Endothelial cell (in vitro differentiated cells): Measurements from ENCODE around the gene STK32C. TPM values are rescaled to one million over a fixed set of nuclear protein-coding genes. Genes with fewer than 3 reads are reported as not detected.

ENCODE experiments used
- DNase-seq: peaks from one replicate; pipeline ENCODE4 v3.0.0; 2021; ENCODE audit warnings: low spot score
- H3K27ac Mint-ChIP-seq: one replicate; pipeline ENCODE4 v1.8.0; 2021; ENCODE audit warnings: mixed read lengths, inconsistent platforms; ENCODE audit not compliant: unreplicated experiment
- H3K27me3 Mint-ChIP-seq: one replicate; pipeline ENCODE4 v1.8.0; 2021; ENCODE audit warnings: mild to moderate bottlenecking, moderate library complexity, mixed read lengths, inconsistent platforms; ENCODE audit not compliant: unreplicated experiment
- H3K36me3 Mint-ChIP-seq: one replicate; pipeline ENCODE4 v1.8.0; 2021; ENCODE audit warnings: mild to moderate bottlenecking, low read depth, mixed read lengths, inconsistent platforms; ENCODE audit not compliant: unreplicated experiment
- H3K4me1 Mint-ChIP-seq: one replicate; pipeline ENCODE4 v1.8.0; 2021; ENCODE audit warnings: mild to moderate bottlenecking, mixed read lengths, inconsistent platforms; ENCODE audit not compliant: unreplicated experiment
- H3K4me3 Mint-ChIP-seq: one replicate; pipeline ENCODE4 v1.8.0; 2021; ENCODE audit warnings: mild to moderate bottlenecking, mixed read lengths, inconsistent platforms; ENCODE audit not compliant: unreplicated experiment
- H3K9me3 Mint-ChIP-seq: one replicate; pipeline ENCODE4 v1.8.0; 2021; ENCODE audit warnings: mixed read lengths, inconsistent platforms; ENCODE audit not compliant: unreplicated experiment
- CTCF ChIP-seq: fragments of 200-600 bp; sonication (generic); IDR thresholded peaks from one replicate; pipeline ENCODE4 v1.5.0; 2021; ENCODE audit warnings: antibody characterized with exemption; ENCODE audit not compliant: unreplicated experiment
- total RNA-seq: library from RNA; stranded (reverse); fragmentation: NEBNext Ultra II Directional; extraction: Animal tissue kit (Norgen Biotek cat#: 25700); gene quantifications from one replicate; pipeline ENCODE4 v1.2.1, GENCODE V29; 2021; ENCODE audit not compliant: unreplicated experiment

The STK32C gene
- total RNA-seq, 1 donor from 2014 or later: 12.6 TPM

DNA sequence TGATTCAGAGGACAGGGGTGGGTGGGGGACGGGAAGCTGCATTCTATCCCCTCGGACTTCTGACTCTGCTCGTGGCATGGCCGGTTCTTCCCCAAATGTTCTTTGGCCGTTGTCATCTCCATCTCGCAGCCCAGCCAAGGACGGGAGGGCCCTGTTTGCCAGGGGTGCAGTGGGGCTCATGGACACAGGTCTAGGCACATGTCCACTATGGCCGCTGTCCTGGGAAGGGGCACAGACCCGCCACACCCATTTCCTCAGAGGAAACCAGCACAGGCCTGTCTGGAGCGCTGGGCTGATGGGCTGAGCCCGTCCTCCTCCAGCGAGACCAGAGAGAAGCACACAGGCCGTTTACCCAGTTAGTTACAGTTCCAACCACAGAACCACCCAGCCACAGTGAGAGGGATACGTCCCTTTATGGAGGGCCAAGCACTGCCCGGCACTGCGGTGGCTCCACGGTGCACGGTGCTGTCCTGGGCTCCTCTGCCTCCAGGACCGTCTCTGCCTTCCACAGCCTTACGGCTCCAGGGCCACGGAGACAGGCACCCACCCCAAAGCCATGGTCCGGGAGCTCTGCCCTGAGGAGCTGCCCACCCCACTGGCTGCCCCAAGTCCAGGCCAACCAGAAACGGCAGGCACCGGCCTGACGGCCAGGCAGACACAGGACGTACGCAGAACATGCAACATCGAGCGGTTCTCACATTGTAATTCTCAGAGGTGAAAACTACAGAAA is 100.8 kb downstream of the STK32C start:
- no peak for DNase-seq
- no peaks in the 10 kb centered on the region for H3K9me3 Mint-ChIP-seq
- TF ChIP-seq CTCF: no peak
- no peak overlapping the region for H3K27ac Mint-ChIP-seq
- H3K27me3 Mint-ChIP-seq: peaks cover 8% of the 10 kb centered on the region
- H3K36me3 Mint-ChIP-seq: no peaks in the 10 kb centered on the region
- H3K4me1 Mint-ChIP-seq: no peaks in the 10 kb centered on the region
- no peak overlapping the region for H3K4me3 Mint-ChIP-seq

DNA sequence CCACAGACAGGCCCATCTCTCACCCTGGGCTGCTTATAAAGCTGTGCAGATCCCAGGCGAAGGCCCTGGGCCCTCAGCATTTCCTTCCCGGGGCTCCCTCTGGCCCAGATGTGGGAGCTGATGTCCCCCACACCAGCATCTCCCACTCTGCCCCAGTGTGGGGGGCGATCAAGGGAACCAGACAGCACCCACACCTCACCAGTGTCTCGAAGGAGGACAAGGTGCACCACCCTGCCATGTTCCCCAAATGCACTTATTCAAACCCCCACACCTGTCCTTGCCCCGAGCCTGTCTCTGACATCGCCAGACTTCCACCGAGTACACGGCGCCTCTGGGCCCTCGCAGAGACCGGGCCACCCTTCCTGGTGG is 101.4 kb downstream of the STK32C start:
- peaks cover 8% of the 10 kb centered on the region for H3K27me3 Mint-ChIP-seq
- no peak for DNase-seq
- no peak overlapping the region for H3K4me3 Mint-ChIP-seq
- TF ChIP-seq CTCF: no peak
- H3K9me3 Mint-ChIP-seq: no peaks in the 10 kb centered on the region
- H3K4me1 Mint-ChIP-seq: no peaks in the 10 kb centered on the region
- no peak overlapping the region for H3K27ac Mint-ChIP-seq
- H3K36me3 Mint-ChIP-seq: no peaks in the 10 kb centered on the region

- no peak overlapping the region for H3K27ac Mint-ChIP-seq
- no peaks in the 10 kb centered on the region for H3K36me3 Mint-ChIP-seq
- no peaks in the 10 kb centered on the region for H3K9me3 Mint-ChIP-seq
- peaks cover 10% of the 10 kb centered on the region for H3K27me3 Mint-ChIP-seq
- DNase-seq: no peak
- no peak for TF ChIP-seq CTCF
- H3K4me1 Mint-ChIP-seq: no peaks in the 10 kb centered on the region
- no peak overlapping the region for H3K4me3 Mint-ChIP-seq
Measured at GRCh38 chr10:132205650-132206376, 101.9 kb downstream of the STK32C start.

GRCh38 chr10:132204781-132205473 is 102.8 kb downstream of the STK32C start:
- Mint-ChIP-seq H3K4me3 (no peak overlapping the region), H3K36me3 (no peaks in the 10 kb centered on the region), H3K27ac (no peak overlapping the region), H3K27me3 (peaks cover 6% of the 10 kb centered on the region), H3K4me1 (no peaks in the 10 kb centered on the region), H3K9me3 (no peaks in the 10 kb centered on the region)
- no peak for TF ChIP-seq CTCF
- DNase-seq: no peak
